Activated gamma-delta T cell treated with Interleukin-2 at 50 U/mL for 16 hours (primary cell): ENCODE data around the gene THUMPD3.

Source experiments
- DNase-seq: peaks from one replicate; pipeline ENCODE4 v3.0.0-alpha.2; 2020

Gene THUMPD3, protein sequence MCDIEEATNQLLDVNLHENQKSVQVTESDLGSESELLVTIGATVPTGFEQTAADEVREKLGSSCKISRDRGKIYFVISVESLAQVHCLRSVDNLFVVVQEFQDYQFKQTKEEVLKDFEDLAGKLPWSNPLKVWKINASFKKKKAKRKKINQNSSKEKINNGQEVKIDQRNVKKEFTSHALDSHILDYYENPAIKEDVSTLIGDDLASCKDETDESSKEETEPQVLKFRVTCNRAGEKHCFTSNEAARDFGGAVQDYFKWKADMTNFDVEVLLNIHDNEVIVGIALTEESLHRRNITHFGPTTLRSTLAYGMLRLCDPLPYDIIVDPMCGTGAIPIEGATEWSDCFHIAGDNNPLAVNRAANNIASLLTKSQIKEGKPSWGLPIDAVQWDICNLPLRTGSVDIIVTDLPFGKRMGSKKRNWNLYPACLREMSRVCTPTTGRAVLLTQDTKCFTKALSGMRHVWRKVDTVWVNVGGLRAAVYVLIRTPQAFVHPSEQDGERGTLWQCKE

GRCh38 chr3:9362731-9363530 lies at the start of gene THUMPD3:
TSS of gene THUMPD3 (plus strand) at chr3:9363054. CDS start at chr3:9365069, 2,015 bp downstream.
- peak; percentile 91 for DNase-seq

DNA sequence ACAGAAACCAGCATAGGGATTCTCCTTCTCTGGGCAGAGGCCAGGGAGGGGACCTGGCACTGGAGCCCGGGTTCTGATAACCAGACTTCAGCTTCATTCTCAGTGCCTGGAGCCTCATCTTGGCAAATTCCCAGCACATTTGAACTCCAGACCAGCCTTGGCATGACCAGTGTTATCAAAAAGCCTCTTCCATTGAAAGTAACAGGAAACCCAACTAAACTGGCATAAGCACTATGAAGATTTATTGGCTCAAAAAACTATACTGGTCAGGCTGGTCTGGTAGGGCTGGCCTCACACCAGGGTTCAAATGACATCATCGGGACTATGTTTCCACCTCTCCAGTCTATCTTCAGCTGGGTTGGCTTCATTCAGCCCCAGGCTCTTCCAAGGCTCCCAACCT lies 48.1 kb upstream of the THUMPD3 start:
- no peak for DNase-seq

GRCh38 chr3:9316881-9317361 lies 45.9 kb upstream of the THUMPD3 start:
- DNase-seq = no peak

DNA sequence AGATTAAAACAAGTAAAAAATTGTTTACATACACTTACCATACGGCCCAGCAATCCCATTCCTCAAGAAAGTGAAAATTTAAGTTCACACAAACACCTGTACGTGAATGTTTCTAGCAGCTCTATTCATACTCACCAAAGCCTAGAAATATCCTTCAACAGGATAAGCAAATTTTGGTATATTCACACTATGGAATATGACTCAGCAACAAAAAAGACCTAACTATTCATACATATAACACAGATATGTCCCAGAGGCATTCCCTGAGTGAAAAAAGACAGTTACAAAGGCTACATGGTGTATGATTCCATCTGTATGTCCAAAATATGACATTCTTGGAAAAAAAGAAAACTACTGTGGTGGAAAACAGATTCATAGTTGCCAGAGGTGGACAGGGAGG lies 40.1 kb upstream of the THUMPD3 start:
- DNase-seq = no peak

DNA sequence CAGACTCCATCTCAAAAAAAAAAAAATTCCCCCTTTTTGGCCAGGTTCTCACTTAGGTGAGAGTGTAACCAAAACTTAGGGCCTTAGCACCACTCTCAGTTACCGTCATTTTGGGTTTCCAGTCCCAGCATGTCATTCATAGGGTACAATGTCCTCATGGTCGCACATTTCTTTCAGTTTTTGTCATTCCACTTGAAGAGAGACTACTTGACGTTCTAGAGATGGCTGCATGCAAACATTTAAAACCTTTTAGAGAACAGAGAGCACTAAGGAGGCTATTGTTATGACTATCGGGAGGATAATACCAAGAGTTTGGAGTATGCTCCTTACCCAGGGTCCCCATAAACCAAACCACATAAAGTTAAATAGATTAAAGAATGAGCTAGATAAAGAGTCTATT lies 37.9 kb upstream of the THUMPD3 start:
- no peak for DNase-seq

DNA sequence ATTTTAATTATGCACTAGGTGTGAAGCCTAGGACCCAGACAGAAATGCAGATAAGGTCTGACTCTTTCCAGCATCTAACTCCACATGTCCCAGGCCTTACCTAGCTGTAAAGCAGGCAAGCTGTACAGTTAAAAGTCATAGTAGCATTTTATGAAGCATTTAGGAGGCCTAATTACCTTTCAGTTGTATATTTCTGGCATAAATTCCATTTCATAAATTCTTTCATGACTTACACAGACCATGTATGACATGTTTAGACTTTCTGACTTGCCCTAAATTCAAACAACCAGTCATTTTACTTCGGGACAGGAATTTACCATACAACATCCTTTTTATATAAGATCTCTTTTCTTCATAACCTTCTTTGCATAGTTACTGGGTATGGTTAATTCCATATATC lies 35.3 kb upstream of the THUMPD3 start:
- DNase-seq = no peak

GRCh38 chr3:9330166-9330703 lies 32.6 kb upstream of the THUMPD3 start:
- no peak for DNase-seq

- no peak for DNase-seq
Observed at GRCh38 chr3:9331171-9331570, 31.7 kb upstream of the THUMPD3 start.

- DNase-seq = no peak
Observed at GRCh38 chr3:9332250-9333030, 30.4 kb upstream of the THUMPD3 start.

- DNase-seq = no peak
Observed at GRCh38 chr3:9339761-9340471, 22.9 kb upstream of the THUMPD3 start.

DNA sequence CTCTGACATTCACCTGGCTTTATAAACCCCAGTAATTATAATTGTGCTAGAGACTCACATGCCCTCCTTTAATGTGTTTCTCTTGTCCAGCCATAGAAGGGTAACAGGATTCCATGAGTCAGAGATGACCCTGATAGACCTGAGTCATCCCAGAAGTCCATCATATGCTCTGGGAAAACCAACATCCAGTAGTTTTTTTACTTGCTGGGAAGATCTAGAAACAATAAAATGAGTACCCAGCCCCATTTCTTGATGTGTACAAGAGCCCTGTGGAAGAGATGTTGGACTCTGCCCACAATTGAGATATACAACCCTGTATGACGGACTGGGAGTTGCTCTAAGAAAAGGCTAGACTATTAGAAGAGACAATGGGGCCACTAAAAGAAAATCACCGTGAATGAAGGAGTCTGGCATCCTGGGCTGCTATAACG lies 22.4 kb upstream of the THUMPD3 start:
- DNase-seq = no peak

DNA sequence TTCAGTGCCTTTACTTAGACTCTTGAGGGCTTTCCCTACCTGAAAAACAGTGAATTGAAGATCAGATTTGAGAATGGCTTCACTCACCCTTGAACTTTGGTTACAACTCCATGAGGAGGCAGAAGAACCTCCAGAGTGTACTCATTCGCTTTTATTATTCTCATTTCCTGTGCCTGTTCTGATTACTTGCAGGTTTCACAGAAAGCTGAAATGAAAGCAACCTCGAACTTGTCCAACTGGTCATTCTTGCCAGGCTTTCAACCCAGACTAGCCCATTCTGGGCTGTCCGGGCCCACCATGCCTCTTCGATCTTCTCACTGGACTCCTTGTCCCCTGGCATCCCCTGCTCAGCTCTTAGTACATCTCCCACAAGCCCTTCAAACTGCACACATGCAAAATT lies 20.2 kb upstream of the THUMPD3 start:
- no peak for DNase-seq

DNA sequence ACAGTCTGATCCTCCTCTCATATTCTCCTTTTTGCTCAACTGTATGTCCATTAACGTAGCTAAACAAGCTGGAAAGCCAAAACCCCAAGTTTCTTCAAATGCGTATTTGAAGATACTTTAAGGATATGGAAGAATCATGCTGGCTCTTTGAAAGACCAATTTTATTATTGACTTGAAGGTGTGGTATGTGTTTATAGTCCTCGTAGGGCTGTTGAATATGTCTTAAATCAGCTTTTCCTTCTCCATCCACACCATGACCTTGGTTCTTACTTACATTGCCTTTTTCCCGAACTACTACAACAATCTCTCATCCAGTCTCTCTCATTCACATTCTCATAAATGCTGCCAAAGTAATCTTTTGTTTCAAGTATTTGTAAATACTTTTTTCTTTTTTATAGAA lies 19.7 kb upstream of the THUMPD3 start:
- DNase-seq = no peak

- DNase-seq = no peak
Observed at GRCh38 chr3:9345041-9345440, 17.8 kb upstream of the THUMPD3 start.

DNA sequence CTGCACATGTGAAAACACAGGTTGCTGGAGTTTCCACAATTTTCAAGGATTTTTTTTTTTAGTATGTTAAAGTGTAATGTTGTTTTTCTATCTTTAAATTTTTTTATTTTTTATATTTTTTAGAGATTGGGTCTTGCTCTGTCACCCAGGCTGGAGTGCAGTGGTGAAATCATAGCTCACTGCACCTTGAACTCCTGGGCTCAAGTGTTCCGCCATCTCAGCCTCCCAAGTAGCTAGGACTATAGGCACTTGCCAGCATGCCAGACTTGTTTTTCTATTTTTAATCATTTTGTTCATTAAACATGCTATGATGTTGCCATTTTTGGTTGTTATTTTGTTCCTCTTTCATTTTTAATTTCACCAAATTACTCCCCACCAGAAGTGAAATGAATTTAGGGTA lies 16.7 kb upstream of the THUMPD3 start:
- no peak for DNase-seq

- DNase-seq = no peak
Observed at GRCh38 chr3:9347081-9347480, 15.8 kb upstream of the THUMPD3 start.

DNA sequence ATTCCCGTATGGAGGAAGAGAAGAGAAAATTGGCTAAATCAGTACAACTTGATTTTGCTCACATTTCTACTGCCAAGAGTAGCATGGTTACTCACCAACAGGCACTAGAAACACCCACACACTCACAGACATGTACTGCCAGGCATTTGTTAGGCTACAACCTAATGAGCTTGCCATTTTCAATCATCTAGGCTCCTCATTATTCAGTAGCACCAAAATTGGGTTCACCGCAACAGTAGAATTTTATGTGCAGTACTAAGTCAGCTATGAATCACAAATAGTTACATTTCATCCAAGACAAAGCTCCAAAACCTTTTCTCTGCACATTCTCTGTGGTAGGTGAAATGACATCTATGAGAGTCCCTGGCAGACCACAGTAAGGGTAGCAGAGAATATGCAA lies 15.0 kb upstream of the THUMPD3 start:
- no peak for DNase-seq

- no peak for DNase-seq
Observed at GRCh38 chr3:9349321-9350117, 13.3 kb upstream of the THUMPD3 start.

DNA sequence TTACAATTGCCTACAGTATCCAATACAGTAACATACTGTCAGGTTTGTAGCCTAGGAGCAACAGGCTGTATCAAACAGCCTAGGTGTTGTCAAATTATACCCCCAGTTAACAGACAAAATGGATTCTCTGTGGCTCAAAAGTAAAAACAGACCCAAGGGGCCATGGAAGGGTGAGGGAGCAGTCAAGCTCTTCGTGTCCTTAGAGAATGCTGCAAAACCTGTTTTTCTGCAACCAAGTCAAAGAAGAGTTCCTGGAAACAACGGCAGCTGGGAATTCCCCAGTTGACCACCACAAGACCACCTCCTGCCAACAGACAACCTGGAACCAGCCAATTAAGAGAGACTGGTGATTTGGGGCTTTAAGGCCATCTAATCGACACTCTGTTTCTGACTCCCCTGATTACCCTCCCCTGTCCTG lies 11.1 kb upstream of the THUMPD3 start:
- DNase-seq = no peak

- peak; percentile 55 for DNase-seq
Observed at GRCh38 chr3:9352917-9353752, 9.7 kb upstream of the THUMPD3 start.
